Testis (tissue), 3 donors: Measurements from ENCODE around the gene ANGPTL2. TPM values are rescaled to one million over a fixed set of nuclear protein-coding genes. Genes with fewer than 3 reads are reported as not detected.

Source experiments
- DNase-seq: peaks from one replicate; pipeline ENCODE4 v3.0.0-alpha.2; 2019
- H3K27ac ChIP-seq, 2 donors: fragments of 200-600 bp; sonication (generic); one replicate each; pipeline ENCODE4 v1.5.1; 2019
- H3K27me3 ChIP-seq: fragments of 200-600 bp; sonication (generic); one replicate; pipeline ENCODE4 v1.5.1; 2019
- H3K36me3 ChIP-seq: fragments of 200-600 bp; sonication (generic); one replicate; pipeline ENCODE4 v1.5.1; 2017; ENCODE audit warnings: low read depth; ENCODE audit errors: missing control alignments
- H3K4me1 ChIP-seq: fragments of 200-600 bp; sonication (generic); one replicate; pipeline ENCODE4 v1.5.1; 2019
- H3K4me3 ChIP-seq, 2 donors: fragments of 200-600 bp; sonication (generic); one replicate each; pipeline ENCODE4 v1.5.1; 2017 to 2019
- H3K9me3 ChIP-seq: fragments of 200-600 bp; sonication (generic); one replicate; pipeline ENCODE4 v1.5.1; 2017
- CTCF ChIP-seq, 3 experiments: fragments of 450-650 bp in 2 of 3; fragments of 200-600 bp in 1 of 3; sonication (generic) in 1 of 3; IDR thresholded peaks; one replicate each; pipeline ENCODE4 v1.5.1; 2016 to 2019; ENCODE audit warnings: antibody characterized with exemption in 3 of 3, mild to moderate bottlenecking in 2 of 3, moderate library complexity in 1 of 3
- POLR2A ChIP-seq: fragments of 450-650 bp; IDR thresholded peaks from one replicate; pipeline ENCODE4 v1.6.1; 2017; ENCODE audit warnings: antibody characterized with exemption, mild to moderate bottlenecking, moderate library complexity
- WGBS, 2 donors: methylation state at CpG; one replicate each; pipeline ENCODE4 v1.1.5; 2018; 5-methylcytosine and 5-hydroxymethylcytosine counted together
- intact Hi-C: fragments of 100-400 bp; cut with DNase I; formaldehyde crosslinking; loops from one replicate; pipeline ENCODE4 v1.15.1; 2023; ENCODE audit warnings: low total_unique reads
- polyA plus RNA-seq: library from polyadenylated mRNA; stranded (reverse); fragments of 350-450 nt; fragmentation: Illumina TruSeq; extraction: RNeasy Lipid Tissue Mini Kit (QIAGEN cat#74804); gene quantifications from one replicate; pipeline ENCODE4 v1.2.3, GENCODE V29; 2014; ENCODE audit warnings: low read depth, low replicate concordance; ENCODE audit not compliant: insufficient read depth
- total RNA-seq, 2 donors: library from RNA; depleted of rRNA; stranded (reverse); fragments of >200 nt; gene quantifications; one replicate each; pipeline ENCODE4 v1.2.3, GENCODE V29; 2016

ANGPTL2 gene
- total and polyA plus RNA-seq, 3 donors from 2014 or later: 2.4 to 30.7 (median 2.4) TPM

- TF ChIP-seq CTCF (IDR thresholded peaks at IDR 0.05) (no peak), POLR2A (no peak)
- intact Hi-C loops: no loop called here
- Histone ChIP-seq H3K27me3 (no peaks in the 10 kb centered on the region), H3K9me3 (no peaks in the 10 kb centered on the region), H3K4me3 (no peak overlapping the region), H3K27ac (no peak overlapping the region), H3K36me3 (no peaks in the 10 kb centered on the region), H3K4me1 (peaks cover 4% of the 10 kb centered on the region)
- no peak for DNase-seq
- 87 to 95% methylated on average over 8 of the region's 8 CpGs for WGBS, 2 donors
These were observed 40.9 kb downstream of the ANGPTL2 start for GRCh38 chr9:127081250-127082185.

GRCh38 chr9:127079446-127080140, 42.8 kb downstream of the ANGPTL2 start:
- Histone ChIP-seq H3K9me3 (no peaks in the 10 kb centered on the region), H3K36me3 (no peaks in the 10 kb centered on the region), H3K27me3 (no peaks in the 10 kb centered on the region), H3K27ac (no peak overlapping the region), H3K4me3 (no peak overlapping the region), H3K4me1 (peaks cover 2% of the 10 kb centered on the region)
- DNase-seq: no peak
- intact Hi-C loops: no loop called here
- TF ChIP-seq POLR2A (no peak), CTCF (IDR thresholded peaks at IDR 0.05) (no peak)
- 94 to 95% methylated on average over 8 of the region's 8 CpGs for WGBS, 2 donors

- intact Hi-C loops: no loop called here
- H3K27me3 ChIP-seq: no peaks in the 10 kb centered on the region
- H3K36me3 ChIP-seq: no peaks in the 10 kb centered on the region
- H3K4me1 ChIP-seq: no peaks in the 10 kb centered on the region
- no peak overlapping the region for H3K4me3 ChIP-seq
- no peak overlapping the region for H3K27ac ChIP-seq
- TF ChIP-seq POLR2A (no peak), CTCF (IDR thresholded peaks at IDR 0.05) (no peak)
- H3K9me3 ChIP-seq: no peaks in the 10 kb centered on the region
- DNase-seq: no peak
- 96 to 100% methylated on average over 1 of the region's 1 CpG for WGBS, 2 donors
These were observed 43.4 kb downstream of the ANGPTL2 start for GRCh38 chr9:127078988-127079387.

GRCh38 chr9:127078336-127078735, 44.1 kb downstream of the ANGPTL2 start:
- 93 to 99% methylated on average over 6 of the region's 6 CpGs for WGBS, 2 donors
- Histone ChIP-seq H3K4me3 (no peak overlapping the region), H3K27me3 (no peaks in the 10 kb centered on the region), H3K4me1 (no peaks in the 10 kb centered on the region), H3K27ac (no peak overlapping the region), H3K36me3 (no peaks in the 10 kb centered on the region), H3K9me3 (no peaks in the 10 kb centered on the region)
- DNase-seq: no peak
- intact Hi-C loops: no loop called here
- TF ChIP-seq CTCF (IDR thresholded peaks at IDR 0.05): no peak
- TF ChIP-seq POLR2A: no peak
